Activated CD4-positive, alpha-beta T cell treated with anti-CD3 and anti-CD28 coated beads, Interleukin-2, Interleukin-6, amounts not matched to agents 100 ng/mL and 50 ng/mL, durations not matched to agents 16 hours and 8 hours (primary cell): ENCODE results near the gene SHISAL1.

Source experiments
- DNase-seq: peaks from one replicate; pipeline ENCODE4 v3.0.0-alpha.2; 2020

The SHISAL1 gene

DNA sequence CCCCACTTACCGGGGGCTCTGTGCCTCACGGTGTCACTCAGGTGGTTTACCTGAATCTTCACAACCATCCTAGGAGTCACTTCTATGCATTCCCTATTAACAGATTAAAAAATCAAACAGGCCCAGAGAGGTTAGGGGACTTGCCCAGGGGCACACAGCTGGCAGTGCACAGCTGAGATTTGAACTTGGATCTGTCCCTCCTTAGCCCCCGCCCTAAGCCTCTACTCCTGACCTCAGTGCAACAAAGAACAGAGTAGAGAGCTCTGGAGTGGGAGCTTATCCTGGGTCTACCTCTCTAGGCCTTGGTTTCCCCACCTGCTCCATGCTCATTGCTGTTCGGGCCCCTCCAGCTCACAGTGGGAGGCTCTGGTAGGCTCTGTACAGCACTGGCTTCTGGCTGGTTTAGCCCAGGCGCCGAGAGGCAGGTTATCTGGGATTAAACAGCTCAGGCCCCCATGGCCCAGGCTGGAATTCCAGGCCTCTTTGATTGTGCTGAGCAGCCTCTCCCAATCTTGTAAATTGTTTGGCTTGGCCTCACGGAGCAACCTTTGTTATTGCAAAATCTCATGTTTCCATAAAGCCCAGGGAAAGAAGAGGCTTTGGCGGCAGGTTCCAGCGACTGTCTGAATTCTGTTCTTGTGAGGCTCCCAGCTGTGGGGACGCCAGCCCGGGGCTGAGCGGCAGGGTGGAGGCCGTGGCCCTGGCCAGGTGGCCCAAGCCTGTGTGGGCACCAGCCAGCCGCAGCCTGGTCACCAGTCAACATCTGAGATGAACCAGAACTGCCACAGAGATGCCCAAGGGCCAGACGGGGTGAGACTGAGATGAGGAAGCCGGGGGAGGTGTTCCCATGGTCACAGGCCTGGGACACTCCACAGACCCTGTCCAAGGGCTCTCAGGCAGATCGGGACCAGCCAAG, 28.9 kb upstream of the SHISAL1 start:
- DNase-seq, result no peak

DNA sequence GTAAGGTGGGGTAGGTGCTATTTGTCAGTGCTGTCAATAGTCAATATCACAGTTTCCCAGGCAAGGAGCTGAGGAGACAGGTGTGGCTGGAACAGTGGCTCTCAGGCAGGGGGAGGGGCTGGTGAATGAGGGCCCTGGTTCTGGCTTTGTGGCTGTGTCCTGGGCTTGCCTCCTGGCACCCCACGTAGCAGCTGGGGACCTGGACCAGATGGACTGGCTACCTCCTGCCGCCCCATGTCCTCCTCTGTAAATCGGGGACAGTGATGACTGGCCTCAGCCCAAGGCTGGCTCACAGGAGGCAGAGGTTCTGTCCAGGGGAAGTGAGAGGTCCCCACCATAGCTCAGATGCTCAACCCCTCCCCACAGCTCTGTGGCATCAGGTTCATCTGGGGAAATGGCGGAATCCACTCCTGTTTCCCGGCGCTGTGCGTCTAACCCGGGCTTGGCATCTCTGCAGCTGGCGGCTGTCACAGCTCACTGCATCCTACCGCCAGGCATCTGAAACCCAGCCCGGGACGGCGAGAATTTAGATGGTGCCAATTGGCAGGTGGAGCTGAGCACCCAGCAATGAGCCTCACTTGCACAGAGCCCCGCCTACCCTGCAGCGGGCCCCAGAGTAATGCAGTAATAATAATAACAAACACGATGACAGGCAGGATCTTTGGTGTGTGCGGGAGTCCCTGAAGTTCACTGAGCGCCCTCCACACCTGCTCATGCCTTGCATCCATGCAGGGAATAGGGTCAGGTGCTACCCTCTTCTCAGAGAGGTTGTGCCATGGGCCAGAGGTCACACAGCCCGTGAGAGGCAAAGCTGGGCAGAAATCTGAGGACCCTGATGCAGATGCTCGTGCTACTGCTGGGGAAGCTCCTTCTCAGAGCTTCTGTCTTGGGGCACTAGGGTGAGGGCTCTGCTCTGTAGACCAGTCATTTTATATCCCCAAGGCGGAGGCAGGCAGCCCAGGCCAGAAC, 27.8 kb upstream of the SHISAL1 start:
- DNase-seq, result no peak

DNA sequence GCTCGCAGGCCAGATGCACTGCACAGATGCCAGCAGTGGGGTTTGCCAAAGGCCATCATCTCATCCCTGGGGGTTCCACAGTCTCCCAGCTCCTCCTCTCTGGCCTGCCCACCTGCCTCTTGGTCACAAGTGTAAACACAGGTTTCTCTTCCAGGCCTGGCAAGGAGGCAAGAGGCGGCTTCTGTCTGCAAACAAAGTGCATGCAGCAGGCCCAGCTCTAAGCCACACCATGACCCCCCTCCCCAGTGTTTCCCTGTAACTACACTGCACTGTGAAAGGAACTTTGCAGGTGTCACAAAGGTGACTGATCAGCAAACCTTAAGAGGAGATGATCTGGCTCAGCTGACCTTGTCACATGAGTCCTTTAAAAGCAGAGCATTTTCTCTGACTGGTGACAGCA, 26.2 kb upstream of the SHISAL1 start:
- no peak for DNase-seq

DNA sequence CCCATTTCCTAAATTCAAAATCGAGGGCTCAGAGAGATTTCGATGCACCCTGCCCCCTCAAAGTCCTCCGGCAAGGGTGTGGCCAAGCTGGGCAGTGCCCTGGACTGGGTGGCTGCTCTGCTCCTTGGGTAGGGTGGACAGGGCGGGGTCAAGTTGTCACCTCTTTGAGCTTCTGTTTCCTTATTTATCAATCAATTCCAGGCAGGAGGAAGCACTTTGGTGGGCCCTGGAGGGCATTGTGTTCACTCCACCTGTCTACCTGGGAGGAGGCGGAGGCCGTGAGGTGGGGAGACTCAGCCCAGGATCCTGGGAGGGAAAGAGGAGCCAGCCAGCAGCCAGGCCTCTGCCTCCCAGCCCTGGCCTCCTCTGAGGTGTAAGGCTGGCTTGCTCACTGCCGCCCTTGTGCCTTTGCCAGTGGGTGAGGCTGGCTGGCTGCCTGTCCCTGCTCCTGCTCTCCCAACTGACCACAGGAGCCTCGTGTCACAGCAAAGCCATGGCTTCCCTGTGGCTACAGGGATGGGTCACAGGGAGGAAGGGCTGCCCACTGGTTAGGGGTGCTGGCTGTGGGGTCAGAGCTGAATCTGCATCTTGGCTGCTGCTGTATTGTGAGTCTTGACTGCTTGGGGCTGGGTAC, 25.5 kb upstream of the SHISAL1 start:
- no peak for DNase-seq

DNA sequence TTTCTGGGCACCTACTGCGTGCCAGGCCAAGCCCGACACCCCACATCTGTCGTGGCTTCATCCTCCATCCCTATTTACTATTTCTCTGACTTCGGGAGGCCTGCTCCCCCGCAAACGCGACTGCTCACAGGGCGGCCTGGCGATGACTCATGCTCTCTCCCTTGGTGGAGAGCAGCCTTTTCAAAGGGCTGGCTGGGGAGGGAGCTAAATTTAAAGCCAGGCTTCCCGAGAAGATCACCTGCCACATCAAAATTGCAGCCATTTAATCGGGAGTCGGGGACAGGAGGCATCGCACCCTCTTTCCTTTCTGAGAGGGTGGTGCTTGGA, 24.9 kb upstream of the SHISAL1 start:
- no peak for DNase-seq

DNA sequence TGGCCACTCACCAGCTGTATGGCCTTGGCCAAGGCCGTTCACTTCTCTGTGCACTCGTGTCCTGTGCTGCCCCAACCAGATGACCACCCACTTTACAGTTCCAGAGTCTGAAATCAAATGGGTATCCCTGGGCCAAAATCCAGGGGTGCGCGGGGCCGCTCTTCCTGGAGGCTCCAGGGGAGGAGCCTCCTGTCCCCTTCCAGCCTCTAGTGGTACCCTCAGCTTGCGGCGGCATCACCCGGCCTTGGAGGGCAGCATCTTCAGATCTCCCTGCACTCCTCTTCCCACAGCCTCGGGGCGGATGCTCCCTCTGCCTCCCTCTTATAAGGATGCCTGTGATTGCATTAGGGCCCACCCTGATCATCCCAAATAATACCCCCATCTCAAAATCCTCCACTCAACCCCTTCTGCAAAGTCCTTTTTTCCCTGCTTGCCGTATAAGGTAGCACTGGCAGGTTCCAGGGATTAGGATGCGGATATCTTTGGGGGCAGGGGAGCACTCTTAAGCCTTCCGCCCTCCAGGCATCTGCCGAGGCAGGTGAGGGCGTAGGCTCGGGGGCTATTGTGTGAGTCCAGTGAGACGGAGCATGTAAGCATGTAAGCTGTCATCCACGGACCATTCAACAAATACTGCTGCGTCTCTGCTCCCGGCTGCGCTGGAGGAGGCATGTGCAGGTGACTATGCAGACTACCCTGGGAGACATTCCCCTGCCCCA, 24.4 kb upstream of the SHISAL1 start:
- DNase-seq, result no peak

DNA sequence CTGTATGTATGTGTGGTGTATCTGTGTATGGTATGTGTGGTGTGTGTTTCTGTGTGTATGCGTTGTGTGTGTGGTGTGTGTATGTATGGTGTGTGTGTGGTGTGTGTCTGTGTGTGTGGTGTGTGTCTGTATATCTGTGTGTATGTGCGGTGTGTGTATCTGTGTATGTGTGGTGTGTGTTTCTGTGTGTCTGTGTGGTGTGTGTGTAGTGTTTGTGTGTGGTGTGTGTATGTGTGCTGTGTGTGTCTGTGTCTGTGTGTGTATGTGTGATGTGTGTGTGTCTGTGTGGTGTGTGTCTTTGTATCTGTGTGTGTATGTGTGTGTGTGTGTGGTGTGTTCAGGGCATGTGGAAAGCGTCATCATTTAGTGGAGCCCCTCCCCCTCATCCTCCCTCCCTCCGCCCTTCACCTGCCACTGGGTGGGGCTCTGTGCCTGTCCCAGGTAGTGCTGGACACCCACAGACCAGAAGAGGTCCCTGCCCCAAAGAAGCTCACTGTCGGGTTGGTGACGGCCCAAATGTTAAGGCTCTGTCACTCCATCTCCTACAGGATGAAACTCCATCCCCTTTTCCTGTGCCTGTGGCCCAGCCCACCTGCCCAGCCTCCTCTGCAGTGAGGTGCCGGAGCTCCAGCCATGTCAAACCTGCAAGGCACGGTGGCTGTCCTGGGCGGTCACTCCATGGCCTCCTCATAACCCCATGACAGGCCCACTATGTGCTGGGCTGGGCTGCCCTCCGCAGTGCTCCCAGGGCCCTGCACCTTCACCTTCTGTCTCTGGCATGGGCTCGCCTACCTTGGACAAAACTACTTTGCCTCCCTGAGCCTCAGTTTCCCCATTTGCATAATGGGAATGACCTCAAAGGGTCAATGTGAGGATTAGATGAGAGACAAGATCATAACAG, 23.4 kb upstream of the SHISAL1 start:
- DNase-seq, result no peak

DNA sequence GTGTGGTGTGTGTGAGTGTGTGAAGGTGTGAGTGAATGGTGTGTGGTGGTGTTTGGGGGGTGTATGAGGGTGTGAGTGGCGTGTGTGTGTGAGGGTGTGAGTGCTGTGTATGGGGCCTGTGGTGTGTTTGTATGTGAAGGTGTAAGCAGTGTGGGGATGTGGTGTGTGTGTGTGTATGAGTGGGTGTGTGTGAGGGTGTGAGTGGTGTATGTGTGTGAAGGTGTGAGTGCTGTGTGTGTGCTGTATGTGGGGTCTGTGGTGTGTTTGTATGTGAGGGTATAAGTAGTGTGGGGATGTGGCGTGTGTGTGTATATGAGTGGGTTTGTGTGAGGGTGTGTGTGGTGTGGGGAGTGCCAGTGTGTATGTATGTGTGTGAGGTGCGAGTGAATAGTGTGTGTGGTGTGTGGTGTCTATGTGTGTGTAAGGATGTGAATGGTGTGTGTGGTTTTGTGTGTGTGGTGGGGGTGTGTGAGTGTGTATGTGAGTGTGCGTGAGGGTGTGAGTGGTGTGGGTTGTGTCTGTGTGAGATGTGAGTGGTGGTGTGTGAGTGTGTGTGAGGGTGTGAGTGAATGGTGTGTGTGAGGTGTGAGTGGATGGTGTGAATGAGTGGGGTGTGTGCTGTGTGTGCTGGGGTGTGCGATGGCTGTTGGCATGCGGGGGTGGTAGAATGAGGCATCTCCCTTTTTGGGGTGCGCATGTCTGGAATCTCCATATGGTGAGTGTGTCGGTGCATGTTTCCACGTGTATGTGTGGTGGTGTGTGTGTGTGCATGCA, 22.5 kb upstream of the SHISAL1 start:
- no peak for DNase-seq

DNA sequence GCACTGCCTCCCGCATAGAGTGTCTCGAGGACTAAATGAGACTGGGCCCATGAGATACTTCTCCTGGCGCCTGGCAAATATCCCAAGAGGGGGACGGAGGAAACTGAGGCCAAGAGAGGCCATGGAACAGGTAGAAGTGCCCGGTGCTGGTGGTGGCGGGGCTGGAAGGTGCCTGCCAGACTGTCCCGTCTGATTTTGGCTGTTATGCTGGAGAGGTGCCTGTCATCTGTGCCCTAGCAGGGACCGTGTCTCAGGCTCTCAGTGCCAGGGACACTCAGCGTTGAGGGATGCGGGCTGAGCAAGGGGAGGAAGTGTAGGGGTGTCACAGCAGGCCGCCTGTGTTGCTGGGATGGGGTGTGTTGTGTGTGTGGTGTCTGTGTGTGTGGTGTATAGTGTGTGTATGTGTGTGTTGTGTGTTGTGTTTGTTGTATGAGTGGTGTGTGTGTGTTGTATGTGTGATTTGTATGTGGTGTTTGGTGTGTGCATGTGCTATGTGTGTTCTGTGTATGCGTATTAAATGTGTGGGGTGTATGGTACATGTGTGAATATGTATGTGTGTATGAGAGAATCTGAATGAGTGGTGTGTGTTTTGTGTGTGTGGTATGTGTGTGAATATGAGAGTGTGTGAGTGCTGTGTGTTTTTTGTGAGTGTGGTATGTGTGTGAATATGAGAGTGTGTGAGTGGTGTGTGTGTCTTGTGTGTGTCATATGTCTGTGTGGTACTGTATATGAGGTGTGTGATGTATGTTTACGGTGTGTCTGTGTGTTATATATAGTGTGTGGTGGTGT, 21.3 kb upstream of the SHISAL1 start:
- DNase-seq, result no peak

DNA sequence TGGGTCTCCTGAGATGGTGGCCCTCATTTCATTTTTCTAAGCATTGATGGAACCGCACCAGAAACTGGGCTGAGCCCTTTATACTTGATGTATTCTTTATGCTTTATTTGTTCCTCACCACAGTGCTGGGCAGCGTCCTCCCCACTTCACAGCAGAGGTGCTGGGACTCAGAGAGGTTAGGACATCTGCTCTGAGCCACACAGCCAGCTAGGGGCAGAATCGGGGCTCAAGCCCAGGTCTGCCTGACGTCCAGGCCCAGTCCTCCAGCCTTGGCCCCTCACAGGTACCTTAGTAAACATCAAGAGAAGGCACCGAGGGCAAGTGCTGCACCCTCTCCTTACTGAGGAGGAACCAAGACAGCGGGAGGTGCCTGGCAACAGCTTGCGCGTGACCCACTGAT, 20.2 kb upstream of the SHISAL1 start:
- no peak for DNase-seq

DNA sequence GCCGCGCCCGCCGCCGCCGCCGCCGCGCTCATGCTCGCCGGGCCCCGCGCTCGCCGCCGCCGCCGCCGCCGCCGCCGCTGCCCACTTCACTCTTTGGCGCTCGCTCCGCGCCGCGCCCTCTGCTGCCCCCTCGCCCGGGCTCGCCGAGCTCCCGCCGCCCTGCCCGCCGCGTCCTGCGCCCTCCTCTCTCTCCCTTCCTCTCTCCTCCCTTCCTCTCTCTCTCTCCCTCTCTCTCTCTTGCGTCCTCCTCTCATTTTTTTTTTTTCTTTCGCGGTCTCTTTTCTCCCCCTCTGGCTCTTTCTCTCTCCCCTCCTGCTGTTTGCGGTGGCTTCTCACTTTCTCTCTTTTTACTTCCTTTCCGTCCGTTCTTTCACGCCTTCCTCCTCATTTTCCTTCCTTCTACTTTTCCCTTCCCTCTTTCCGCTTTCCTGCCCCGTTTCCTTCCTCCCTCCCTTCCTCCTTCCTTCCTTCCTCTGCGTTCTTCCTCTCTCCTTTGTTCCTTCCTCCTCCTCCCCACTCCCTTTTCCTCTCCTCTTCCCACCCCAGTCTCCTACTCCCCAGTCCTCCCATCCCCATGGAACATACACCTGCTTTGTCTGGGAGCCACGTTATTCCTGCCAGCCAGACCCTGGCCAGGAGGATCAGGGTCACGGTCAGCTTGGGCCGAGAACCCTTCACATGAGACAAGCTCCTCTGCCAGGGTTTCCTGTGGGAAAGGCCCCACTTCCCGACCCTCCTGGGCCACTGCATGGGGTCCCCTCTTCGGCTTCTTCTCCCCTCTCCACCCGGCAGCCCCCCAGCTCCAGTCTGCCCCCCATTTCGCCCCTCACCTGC, 19.3 kb upstream of the SHISAL1 start:
- no peak for DNase-seq

DNA sequence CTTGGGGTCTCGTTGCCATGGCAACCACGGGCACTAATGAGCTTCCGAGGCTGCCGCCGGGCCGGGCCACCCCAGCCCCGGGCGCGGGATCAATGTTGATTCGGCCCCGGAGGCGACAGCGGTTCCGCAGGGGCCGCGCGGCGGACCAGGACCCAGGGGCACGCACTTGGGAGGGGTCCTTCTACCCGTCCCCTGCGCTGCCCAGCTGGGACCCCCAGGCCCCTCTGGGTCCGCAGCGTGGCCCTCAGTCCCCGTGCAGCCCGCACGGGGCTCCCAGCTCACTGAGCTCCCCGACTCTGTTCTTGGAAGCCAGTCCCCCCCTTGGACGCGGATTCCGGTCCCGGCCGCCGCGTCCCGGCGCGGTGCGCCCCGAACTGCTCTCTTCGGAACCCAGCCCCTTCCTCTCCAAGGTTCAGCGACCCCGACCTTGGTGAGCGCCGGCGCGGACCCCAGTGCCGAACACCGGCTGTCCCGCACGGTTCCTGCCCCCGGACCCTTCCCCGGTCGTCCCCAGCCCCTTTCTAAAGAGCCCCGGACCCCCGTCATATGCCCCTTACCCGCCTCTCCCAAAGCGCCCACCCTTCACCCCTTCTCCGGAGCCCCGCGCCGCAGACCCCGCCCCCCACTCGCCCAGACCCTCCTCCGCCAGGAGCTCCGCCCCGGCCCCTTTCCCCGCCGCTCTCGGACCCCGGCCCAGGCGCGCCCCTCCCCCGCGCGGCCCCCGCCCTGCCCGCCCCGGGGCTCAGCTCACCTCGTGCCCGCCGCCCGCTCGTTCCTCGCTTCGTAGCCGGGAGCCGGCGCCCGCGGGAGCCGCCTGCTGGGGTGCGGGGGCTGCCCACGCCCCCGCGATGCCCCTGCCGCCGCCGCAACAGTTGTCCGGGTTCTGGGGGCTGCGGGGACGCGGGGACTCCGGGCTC, 18.3 kb upstream of the SHISAL1 start:
- no peak for DNase-seq

DNA sequence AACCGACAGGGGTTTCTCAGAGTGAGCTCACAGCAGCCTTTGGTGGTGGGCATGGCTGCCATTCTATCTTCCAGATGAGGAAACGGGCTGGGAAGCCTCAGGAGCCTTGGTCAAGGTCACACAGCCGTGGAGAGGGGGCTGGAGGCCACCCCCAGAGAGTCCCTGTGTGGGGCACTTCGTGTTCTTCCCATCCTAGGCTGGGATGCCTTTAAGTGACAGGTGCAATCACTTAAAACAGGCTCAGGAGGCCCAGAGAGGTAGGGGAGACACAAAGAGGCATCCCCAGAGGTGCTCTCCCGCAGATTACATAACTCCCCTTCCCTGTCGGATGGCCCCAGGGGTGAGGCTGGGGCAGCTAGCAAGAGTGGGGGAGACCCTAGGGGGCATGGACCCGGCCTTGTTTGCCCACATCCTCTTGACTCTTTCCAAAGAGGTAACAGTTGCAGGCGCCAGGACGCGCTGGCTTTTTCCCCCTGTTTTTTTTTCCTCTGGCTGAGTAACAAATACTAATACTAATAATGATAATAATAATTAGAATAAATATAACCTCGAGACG, 17.5 kb upstream of the SHISAL1 start:
- DNase-seq, result no peak

DNA sequence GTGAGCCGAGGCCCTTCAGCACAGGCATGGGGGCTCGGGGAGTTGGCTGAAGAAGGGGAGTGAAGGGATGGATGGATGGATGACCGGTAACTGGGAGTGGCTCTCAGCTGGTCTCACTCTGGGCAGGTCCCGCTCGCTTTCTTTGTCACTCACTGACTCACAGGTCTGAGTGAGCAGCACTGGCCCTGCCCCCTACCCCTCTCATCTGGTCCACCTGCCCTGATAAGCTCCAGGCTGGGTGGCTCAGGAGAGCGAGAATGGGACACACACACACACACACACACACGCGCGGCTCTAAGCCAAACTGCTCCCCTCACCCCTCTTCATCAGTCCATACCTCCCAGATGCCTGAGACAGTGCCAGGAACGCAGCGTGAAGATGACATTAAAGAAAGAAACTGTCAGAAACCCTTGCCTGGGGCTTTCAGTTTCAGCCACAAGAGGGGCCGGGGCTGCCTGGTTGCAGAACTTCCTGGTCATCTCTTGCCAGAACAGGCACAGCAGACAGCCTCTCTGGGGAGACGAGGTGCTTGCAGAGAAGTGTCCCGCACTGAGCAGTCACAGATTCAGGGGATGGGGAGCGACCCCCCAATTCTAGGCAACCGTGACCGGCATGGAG, 16.5 kb upstream of the SHISAL1 start:
- DNase-seq, result peak; percentile 68

DNA sequence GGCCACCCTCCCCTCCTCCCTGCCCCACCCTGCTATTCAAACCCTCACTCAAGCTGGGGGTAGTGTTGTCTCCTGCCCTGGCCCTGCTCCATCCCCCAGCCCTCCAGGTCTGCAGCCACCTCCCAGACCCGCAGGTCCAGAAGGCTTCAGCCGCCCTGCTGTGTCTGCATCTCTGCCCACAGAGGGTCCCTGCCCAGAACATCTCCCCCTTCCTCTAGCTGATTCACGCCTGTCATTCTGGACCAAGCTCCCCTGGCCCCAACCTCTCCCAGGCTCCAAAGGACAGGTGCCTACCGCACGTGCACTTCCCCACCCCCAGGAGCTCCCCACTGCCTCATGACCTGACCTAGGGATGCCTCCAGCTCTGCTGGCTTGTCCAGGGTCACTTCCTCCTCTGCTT, 16.0 kb upstream of the SHISAL1 start:
- DNase-seq, result no peak

DNA sequence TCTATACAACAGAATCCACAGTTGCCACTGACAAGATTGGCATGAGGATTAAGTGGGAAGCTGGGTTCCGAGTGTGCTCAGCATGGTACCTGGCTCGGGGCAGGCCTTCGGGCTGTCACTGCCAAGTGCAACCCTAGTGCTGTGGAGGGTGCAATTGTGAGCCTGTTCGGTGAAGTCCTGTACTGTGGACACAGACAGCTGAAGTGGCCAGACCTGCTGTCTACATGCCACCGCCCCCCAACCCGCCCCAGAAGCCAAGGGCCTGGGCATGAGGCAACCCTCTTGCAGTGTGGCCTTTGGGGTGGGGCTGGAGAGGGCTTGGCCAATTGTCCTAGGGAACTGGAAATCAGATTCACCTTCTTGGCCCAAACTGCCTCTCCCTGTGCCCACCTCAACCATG, 15.6 kb upstream of the SHISAL1 start:
- no peak for DNase-seq

DNA sequence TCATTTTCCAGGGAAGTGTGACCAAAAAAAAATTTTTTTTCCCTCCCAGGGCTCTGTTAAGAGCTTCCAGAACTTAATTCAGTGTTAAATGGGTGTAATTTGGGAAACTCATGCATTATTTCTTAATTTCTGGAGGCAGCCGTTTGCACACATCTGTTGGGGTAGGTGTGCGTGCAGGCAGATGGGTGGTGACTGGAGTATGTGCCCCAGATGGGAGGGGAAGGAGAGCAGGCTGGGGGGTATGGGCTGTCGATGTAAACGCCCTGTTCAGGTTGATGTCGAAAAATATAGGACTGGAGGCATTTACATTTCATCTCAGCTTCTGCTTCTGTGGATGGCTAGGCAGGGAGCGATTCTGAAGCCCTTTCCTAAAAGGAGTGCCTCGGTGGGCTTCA, 13.7 kb upstream of the SHISAL1 start:
- no peak for DNase-seq
